Activated CD8-positive, alpha-beta memory T cell treated with anti-CD3 and anti-CD28 coated beads for 1 hour (primary cell): ENCODE data around the gene INKA1.
"Not testable (repeated sequence)": the region's sequence is repeated elsewhere in the genome, so short reads cannot be mapped to it uniquely, and the experiment has no call there.

Source experiments
- DNase-seq, 2 donors: peaks; one replicate each; pipeline ENCODE4 v3.0.0-alpha.2; 2020; ENCODE audit warnings: low read depth in 1 of 2; ENCODE audit errors: extremely low read depth in 1 of 2

The INKA1 gene

DNA sequence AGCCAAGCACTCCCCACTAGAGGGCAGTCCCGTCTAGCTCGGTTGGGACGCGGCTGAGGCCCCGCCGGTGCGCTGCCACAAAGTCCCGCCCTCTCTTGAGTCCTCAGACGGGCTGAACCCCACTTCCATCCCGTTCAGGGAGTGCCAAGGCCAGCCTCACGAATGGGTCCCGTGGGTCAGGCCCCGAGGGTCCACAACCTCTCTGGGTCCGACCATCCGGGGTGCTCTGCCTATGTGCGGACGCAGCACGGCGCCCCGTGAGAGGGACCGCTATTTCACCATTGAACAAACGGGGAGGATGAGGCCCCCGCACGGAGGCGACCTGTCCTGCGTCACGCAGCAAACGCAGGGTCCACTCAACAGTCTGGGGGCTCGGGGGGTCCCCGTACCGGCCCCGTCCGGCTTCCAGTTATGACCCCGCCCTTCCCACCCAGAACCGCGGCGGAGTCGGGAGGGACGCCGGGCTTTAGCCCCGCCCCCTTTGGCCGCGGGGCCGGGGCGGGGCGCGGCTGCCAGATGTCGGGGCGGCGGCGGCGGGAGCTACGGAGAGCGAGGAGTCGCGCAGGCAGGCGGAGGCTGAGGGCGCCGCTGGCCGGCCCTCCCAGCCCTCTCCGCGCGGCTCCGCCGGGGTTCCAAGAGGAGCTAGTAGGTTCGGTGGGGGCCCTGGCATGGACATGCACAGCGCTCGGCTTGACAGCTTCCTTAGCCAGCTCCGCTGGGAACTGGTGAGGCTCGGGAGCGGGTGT is at the start of gene INKA1:
INKA1 (plus strand) TSS at position 543 of the 746 bp plus-strand sequence; CDS start at position 675, 132 bp downstream.
- DNase-seq, result peak; percentile 66 to 82

DNA sequence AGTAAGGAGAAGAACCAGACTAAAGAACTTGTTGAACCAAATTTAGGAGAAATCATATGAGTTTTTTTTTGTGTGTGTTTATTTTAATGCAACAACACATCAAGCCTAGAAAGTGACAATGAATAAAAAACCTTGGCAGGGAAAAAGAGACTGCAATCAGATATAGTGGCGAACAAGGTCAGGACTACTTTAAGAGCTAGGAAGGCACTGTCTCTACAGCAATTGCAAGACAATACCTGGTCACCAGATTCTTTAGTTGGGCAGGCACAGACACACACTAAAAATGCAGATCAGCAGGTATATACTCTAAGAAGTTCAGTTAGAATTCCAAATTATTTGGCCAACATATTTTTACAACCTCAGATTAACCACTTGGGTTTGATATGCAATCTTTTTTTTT is 48.5 kb upstream of the INKA1 start:
- DNase-seq, result no peak

DNA sequence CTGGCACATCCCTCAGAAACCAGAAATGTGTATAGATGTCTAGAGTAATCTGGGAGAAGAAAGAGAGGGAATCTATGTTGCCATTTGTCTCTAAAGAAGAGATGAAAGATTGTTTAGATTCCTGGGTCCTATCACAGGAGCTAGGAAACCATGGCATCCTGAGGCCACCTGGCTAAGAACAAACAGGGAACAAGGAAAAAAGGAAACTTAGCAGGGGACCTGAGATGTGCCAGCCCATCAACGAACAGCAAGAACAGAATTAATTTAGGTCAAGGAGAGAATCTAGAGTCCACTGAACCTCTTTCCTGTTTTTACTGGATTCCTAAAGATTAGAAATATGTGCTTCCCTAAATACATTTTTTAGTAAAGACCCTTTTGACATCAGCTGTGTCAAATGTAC is 47.0 kb upstream of the INKA1 start:
- no peak for DNase-seq

DNA sequence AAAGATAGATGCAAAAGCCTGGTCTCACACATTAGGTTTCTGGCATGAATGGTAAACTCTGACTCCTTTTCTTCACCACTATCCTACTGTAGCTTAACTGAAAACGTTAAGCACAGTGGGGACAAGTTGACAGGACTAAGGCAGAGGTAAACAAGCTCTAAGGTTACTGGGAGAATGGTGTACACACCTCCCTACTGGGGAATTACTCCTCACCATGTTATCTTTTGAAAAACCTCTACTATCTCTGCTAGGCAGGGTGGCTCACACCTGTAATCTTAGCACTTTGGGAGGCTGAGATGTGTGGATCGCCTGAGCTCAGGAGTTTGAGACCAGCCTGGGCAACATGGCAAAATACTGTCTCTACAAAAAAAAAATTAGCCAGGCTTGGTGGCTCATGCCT is 45.9 kb upstream of the INKA1 start:
- no peak for DNase-seq

DNA sequence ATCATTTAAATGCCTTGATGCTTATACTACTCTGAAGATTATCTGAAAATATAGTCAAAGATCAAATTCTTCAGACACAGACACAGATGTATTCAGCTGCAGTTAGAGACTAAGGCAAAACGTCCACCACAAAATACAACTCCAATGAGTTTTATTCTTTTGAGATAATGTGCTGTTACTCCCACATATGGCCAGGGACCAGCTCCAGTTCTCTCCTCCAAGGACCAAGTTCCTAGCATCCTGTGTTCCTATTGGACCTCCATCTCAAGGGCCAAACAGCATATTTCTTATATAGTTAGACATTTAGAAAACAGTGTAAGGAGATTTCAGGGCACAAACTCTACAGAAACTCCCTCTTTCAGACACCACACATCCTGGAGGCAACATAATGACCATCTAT is 43.8 kb upstream of the INKA1 start:
- no peak for DNase-seq

DNA sequence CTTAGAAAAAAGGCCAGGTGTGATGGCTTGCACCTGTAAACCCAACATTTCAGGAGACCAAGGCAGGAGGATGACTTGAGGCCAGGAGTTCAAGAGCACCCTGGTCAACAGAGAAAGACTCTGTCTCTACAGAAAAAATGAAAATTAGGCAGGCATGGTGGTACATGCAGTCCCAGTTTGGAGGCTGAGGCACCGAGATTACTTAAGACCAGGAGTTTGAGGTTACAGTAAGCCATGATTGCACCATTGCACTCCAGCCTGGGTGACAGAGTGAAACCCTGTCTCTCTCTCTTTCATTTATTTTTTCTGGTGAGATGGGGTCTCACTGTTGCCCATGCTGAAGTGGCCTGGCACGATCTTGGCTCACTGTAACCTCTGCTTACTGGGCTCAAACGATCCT is 41.4 kb upstream of the INKA1 start:
- no peak for DNase-seq

DNA sequence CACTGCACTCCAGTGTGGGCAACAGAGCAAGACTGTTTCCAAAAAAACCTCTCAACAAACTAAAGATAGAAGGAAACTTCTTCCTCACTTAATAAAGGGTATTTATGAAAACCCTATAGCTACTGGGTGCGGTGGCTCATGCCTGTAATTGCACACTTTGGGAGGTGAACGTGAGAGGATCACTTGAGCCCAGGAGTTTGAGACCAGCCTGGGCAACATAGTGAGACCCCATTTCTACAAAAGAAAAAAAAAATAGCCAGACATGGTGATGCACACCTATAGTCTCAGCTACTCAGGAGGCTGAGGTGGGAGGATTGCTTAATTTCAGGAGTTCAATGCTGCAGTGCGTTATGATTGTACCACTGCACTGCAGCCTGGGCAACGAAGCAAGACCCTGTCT is 39.1 kb upstream of the INKA1 start:
- no peak for DNase-seq

DNA sequence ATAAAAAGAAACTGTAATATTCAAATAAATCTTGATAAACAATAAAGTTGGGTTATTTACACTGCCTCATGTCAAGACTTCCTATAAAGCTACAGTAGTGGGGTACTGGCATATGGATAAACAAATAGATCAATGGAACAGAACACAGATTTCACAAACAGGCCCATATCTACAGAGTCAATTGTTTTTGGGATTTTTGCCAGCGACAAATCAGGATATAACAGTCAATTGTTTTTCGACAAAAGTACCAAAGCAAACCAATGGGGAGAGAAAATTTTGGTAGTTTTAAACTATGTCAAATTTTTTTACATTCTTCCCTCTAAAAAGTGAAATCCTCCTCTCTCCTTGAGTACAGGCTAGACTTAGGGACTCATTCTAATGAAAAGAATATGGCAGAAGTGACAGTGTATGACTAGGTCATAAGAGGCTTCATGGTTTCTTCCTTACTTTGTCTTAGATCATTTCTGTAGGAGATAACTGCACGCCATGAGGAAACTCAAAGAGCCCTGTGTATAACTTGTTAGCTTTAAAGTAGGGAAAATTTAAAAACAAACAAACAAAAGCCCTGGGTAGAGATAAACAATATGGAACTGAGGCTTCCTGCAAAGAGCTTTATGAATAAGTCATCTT is 33.7 kb upstream of the INKA1 start:
- no peak for DNase-seq

DNA sequence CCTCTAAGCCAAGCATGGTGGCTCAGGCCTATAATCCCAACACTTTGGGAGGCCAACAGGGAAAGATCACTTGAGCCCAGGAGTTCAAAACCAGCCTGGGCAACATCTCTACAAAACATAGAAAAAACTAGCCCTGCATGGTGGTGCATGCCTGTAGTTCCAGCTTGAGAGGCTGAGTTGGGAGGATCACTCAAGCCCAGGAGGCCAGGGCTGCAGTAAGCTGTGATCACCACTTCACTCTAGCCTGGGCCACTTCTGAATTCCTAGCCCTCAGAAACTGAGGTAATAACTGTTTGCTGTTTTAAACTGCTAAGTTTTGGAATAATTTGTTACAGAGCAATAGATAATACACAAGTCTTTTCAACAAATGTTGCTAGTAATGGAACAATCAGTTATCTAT is 33.1 kb upstream of the INKA1 start:
- DNase-seq, result no peak

DNA sequence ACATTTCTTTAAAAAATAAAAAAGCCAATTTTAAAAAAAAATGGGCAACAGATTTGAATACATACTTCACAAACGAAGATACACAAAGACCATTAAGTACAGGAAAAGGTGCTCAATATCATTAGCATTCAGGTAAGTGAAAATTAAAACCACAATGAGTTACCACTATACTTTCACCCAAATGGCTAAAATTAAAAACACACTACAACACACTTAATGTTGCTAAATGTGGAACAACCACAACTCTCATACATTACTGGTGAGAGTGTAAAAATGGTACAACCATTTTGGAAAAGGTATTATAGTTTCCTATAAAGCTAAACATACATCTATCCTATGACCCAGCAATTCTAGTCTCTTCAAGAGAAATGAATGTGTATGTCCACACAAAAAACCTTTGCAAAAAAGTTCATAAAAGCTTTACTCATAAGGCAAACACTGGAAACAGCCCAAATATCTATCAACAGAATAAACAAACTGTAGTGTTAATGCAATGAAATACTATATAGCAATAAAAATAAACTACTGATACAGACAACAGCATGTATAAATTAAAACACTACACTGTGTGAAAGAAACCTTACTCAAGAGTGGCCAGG is 31.6 kb upstream of the INKA1 start:
- DNase-seq, result no peak

DNA sequence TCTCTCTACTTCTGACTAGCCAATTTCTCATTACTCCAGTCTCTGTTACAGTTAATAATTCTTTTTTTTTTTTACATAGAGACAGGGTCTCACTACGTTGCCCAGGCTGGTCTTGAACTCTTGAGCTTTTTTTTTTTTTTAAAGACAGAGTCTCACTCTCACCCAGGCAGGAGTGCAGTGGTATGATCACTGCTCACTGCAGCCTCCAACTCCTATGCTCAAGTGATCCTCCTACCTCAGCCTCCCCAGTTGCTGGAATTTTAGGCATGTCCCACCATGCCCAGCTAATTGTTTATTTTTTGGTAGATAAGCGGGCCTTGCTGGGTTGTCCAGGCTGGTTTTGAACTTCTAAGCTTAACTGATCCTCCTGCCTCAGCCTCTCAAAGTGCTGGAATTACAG is 30.4 kb upstream of the INKA1 start:
- DNase-seq, result no peak

DNA sequence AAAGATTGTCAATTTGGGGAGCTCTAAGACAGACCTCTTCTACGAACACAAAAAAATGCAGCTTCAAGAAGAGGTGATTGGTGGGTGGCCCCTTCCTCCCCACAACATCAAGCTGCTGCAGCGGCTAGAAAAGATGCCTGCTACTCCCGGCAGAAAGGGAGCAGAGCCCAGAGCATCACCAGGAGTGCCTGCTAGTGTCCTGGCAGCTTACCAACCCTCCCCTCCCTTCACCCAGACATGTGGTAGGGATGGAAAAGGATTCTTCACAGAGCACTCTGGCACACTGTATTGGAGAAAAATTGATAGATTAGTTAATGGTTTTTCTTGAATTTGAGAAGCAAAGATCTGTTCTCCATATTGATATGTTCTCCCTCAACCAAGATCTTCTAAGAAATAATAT is 27.5 kb upstream of the INKA1 start:
- no peak for DNase-seq

DNA sequence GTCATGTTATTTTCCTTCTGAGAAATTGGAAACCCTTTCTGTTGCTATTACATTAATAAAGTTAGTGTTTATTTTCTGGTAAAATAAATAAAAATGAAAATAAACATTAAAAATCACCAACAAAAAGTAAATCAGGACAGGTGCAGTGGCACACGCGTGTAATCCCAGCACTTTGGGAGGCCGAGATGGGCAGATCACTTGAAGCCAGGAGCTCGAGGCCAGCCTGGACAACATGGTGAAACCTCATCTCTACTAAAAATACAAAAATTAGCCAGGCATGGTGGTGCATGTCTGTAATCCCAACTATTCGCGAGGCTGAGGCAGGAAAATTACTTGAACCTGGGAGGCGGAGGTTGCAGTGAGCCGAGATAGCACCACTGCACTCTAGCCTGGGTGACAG is 27.0 kb upstream of the INKA1 start:
- DNase-seq, result not testable (repeated sequence)

DNA sequence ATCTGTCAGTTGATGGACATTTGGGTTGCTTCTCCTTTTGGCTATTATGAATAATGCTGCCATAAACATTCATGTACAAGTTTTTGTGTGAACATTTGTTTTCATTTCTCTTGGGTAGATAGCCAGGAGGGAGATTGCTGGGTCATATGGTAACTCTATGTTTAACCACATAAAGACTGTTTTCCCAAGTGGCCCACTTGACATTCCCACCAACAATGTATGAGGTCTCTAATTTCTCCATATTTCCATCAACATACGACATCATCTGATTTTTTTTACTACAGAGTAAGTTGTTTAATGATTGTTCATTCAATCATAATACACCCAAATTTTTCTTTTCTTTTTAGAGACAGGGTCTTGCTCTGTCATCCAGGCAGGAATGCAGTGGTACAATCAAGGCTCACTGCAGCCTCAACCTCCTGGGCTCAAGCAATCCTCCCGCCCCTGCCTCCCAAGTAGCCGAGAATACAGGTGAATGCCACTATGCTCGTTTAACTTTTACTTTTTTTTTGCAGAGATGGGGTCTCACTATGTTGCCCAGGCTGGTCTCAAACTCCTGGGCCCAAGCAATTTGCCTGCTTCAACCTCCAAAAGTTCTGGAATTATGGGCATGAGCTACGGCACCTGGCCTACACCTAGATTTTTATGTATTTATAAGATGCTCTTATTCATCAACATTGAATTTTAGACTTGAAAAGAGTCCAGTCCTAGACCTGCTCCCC is 23.5 kb upstream of the INKA1 start:
- DNase-seq, result no peak

DNA sequence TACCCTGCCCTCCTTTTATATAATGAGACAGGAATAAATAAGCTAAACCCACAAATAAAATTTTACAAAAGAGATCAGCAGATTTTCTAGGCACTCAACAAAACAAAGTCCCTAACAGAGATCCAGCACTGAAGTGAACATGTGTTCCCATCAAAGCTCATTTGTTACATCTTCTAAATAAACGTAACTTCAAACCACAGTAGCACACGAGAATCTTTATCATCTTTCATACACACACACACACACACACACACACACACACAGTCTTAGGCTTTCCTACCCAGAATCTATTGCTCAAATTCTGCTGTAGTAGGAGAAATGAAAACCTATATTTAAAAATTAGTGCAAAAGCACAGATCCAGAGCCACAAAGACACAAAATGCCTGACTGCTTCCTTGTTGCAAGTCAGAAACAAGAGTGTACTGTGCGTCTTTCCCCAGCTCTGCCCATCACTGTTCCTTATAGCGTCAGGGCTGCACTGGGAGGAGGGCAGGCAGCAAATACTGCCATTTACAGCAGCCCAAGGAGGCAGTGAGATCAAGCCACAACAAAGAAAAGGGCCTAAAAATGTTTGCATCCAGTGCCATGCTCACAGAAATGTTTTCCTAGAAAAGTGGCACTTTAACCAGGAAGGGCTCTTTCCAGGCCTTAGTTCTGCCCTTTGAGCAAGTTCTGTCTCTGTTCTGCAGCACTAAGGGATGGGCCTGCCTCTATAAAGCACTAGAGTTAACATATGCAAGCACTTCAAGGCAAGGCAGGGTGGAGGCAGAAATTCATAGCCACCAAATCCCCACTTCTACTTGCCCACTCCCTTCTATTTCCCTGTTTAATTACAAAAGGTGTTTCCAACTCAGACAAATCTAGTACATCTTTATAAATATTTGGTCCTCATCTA is 22.7 kb upstream of the INKA1 start:
- no peak for DNase-seq

DNA sequence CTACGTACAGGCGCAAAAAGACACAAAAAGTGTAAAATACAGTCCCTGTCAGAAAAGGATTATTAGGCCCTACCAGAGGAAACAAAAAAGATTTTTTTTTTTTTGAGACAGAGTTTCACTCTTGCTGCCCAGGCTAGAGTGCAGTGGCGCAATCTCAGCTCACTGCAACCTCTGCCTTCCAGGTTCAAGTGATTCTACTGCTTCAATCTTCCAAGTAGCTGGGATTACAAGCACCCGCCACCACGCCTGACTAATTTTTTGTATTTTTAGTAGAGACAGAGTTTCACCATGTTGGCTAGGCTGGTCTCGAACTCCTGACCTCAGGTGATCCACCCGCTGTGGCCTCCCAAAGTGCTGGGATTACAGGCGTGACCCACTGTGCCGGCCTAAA is 22.1 kb upstream of the INKA1 start:
- not testable (repeated sequence) for DNase-seq

DNA sequence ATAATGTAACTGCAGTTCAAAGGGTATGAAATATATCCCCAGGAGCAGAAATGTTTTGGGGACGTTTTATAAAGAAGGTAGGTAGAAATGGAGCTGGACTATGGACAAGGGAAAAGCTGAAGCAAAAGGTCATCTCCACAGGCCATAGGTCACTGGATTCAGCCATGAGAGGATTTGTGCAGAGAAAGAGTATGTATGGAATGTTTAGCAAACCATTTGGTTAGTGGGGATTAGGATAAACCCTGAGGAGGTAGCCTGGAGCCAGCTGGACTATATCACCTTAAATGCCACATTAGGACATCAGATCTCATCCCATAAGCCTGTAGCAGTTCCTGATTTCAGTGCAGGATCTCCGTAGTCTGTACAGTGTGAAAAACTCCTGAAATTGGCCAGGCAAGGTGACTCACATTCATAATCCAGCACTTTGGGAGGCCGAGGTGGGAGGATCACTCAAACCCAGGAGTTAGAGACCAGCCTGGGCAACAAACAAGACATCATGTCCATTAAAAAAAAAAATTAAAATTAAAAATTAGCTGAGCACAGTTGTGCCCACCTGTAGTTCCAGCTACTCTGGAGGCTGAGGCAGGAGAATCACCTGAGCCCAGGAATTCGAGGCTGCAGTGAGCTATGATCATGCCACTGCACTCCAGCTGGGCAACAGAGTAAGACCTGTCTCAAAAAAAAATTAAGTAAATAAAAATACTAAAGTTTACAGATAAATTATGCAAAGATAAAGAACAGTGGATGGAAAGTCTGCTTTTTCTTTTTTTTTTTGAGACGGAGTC is 21.5 kb upstream of the INKA1 start:
- no peak for DNase-seq

DNA sequence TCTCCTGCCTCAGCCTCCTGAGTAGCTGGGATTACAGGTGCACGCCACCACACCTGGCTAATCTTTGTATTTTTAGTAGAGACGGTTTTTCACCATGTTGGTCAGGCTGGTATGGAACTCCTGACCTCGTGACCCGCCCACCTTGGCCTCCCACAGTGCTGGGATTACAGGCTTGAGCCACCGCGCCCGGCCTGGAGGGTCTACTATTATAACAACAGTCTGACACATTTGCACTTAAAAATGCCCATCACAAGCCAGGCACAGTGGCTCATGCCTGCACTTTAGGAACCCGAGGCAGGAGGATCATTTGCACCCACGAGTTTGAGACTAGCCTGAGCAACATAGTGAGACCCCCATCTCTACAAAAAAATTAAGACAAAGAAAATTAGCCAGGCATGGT is 20.8 kb upstream of the INKA1 start:
- DNase-seq, result not testable (repeated sequence)

DNA sequence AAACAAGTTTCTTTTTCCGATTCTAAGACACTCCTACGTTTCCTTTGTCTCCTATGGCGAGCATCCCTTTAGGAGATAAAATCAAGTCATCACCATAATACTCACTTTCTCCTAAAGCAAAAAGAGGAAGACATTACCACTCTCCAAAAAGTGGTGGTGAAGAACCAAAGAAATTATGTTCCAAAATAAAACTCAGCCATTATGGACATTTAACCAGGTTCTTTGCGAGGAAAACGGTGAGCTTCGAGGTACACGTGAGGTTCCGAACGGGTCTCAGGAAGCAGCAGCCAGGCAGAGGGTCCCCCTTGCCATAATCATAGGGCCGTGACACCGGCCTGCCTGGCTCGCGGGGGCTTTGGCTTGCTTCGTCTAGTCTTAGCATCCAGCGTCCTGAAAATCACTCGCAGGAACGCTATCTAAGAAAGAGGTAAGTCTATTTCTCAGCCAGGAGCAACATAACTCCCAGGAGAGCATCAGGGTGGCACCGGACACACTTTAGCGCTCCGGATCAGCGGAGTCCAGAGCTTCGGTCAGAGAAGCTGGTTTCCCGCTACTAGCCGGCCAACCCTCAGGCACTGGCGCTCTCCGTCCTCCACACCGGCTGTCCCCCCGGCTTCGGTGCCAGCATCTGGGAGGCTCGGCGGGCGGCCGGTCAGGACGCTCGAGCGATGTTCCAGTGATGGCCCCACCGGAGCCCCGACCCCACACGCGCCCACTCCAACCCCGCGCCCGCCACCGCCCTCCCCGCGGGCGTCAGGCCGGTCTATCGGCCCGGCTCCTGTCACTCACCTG is 17.3 kb upstream of the INKA1 start:
- no peak for DNase-seq
